Neutrophil (primary cell): Measurements from ENCODE around the gene COL5A2.

Source experiments
- H3K27ac ChIP-seq: fragments of 200-600 bp; sonication (generic); 2 replicates; pipeline ENCODE4 v1.5.1; 2016; ENCODE audit warnings: mild to moderate bottlenecking, moderate library complexity
- H3K27me3 ChIP-seq: fragments of 200-600 bp; sonication (generic); 2 replicates; pipeline ENCODE4 v1.6.0; 2016; ENCODE audit warnings: mild to moderate bottlenecking
- H3K36me3 ChIP-seq: fragments of 200-600 bp; sonication (generic); 2 replicates; pipeline ENCODE4 v1.5.1; 2017
- H3K4me1 ChIP-seq, 2 experiments: fragments of 200-600 bp in 1 of 2; sonication (generic) in 1 of 2; 1 replicate in 1 of 2; 2 replicates in 1 of 2; pipeline versions ENCODE4 v1.5.1 to v1.6.1; 2013 to 2016; ENCODE audit warnings: low read depth in 1 of 2, low read length in 1 of 2, mild to moderate bottlenecking in 1 of 2, moderate library complexity in 1 of 2; ENCODE audit not compliant: control insufficient read depth in 1 of 2, insufficient read depth in 1 of 2
- H3K4me3 ChIP-seq, 2 experiments: fragments of 200-600 bp in 1 of 2; sonication (generic) in 1 of 2; 1 replicate in 1 of 2; 2 replicates in 1 of 2; pipeline ENCODE4 v1.5.1; 2013 to 2016; ENCODE audit warnings: low read depth in 1 of 2, low read length in 1 of 2, mild to moderate bottlenecking in 1 of 2, moderate library complexity in 1 of 2
- H3K9me3 ChIP-seq: fragments of 200-600 bp; sonication (generic); 2 replicates; pipeline ENCODE4 v1.5.1; 2016
- CTCF ChIP-seq: fragments of 200-600 bp; sonication (generic); IDR thresholded peaks from 2 replicates; pipeline ENCODE4 v1.5.1; 2016; ENCODE audit warnings: antibody characterized with exemption

The COL5A2 gene

GRCh38 chr2:189179570-189179950 lies at the start of gene COL5A2:
Gene COL5A2, minus strand, starts transcription at chr2:189179761. Its CDS starts 157 bp downstream, at chr2:189179604.
- Histone ChIP-seq H3K4me3 (no peak within 1 kb of the TSS), H3K27me3 (peaks cover 20% of the 10 kb centered on the region), H3K27ac (no peak within 1 kb of the TSS), H3K36me3 (no peaks in the 10 kb centered on the region), H3K9me3 (no peaks in the 10 kb centered on the region), H3K4me1 (no peaks in the 10 kb centered on the region)
- no peak for TF ChIP-seq CTCF

GRCh38 chr2:189226017-189226416 lies 46.5 kb upstream of the COL5A2 start:
- H3K36me3 ChIP-seq = no peaks in the 10 kb centered on the region
- H3K27me3 ChIP-seq = no peaks in the 10 kb centered on the region
- H3K4me3 ChIP-seq = no peak overlapping the region
- TF ChIP-seq CTCF = no peak
- H3K4me1 ChIP-seq = no peaks in the 10 kb centered on the region
- no peak overlapping the region for H3K27ac ChIP-seq
- no peaks in the 10 kb centered on the region for H3K9me3 ChIP-seq

GRCh38 chr2:189225032-189225431 lies 45.5 kb upstream of the COL5A2 start:
- no peaks in the 10 kb centered on the region for H3K27me3 ChIP-seq
- TF ChIP-seq CTCF = no peak
- H3K4me1 ChIP-seq = no peaks in the 10 kb centered on the region
- no peaks in the 10 kb centered on the region for H3K36me3 ChIP-seq
- no peaks in the 10 kb centered on the region for H3K9me3 ChIP-seq
- H3K27ac ChIP-seq = no peak overlapping the region
- no peak overlapping the region for H3K4me3 ChIP-seq

- Histone ChIP-seq H3K9me3 (no peaks in the 10 kb centered on the region), H3K36me3 (no peaks in the 10 kb centered on the region), H3K4me3 (no peak overlapping the region), H3K4me1 (no peaks in the 10 kb centered on the region), H3K27ac (no peak overlapping the region), H3K27me3 (no peaks in the 10 kb centered on the region)
- TF ChIP-seq CTCF = no peak
These were observed 43.0 kb upstream of the COL5A2 start for GRCh38 chr2:189222468-189223105.

- no peak for TF ChIP-seq CTCF
- Histone ChIP-seq H3K4me3 (no peak overlapping the region), H3K4me1 (no peaks in the 10 kb centered on the region), H3K27ac (no peak overlapping the region), H3K9me3 (no peaks in the 10 kb centered on the region), H3K36me3 (no peaks in the 10 kb centered on the region), H3K27me3 (no peaks in the 10 kb centered on the region)
These were observed 42.4 kb upstream of the COL5A2 start for GRCh38 chr2:189221811-189222467.
